Activated CD4-positive, alpha-beta T cell treated with anti-CD3 and anti-CD28 coated beads, Interleukin-2, amount 50 U/mL, for 24 hours (primary cell): ENCODE measurements around the gene PEBP1.

ENCODE experiments used
- DNase-seq, 2 donors: peaks; one replicate each; pipeline ENCODE4 v3.0.0-alpha.2; 2020; ENCODE audit warnings: low read depth in 1 of 2, low spot score in 1 of 2

The PEBP1 gene

DNA sequence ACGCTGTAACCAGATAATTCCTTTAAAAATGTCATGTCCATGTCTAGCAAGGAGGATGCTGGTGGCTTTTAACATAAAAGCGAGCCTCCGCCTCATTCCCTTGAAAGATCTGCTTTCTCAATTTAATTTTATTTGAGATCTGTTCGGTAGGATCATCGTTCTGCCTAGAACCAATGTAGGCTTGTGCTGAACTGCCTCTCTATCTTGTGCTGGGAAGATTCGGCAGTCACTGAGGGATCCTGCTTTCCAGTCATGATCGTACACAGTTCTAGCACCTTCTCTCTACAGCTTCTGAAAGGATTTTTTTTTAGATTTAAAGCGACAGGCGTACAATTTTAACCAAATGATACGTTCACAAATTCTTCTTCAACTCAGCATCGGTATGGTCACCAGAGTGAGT, 54.3 kb downstream of the PEBP1 start:
- DNase-seq = no peak

GRCh38 chr12:118193477-118193876, 57.6 kb downstream of the PEBP1 start:
- no peak for DNase-seq

GRCh38 chr12:118193958-118194357, 58.0 kb downstream of the PEBP1 start:
- no peak for DNase-seq
